Type B pancreatic cell (in vitro differentiated cells): ENCODE measurements around the gene CRHR2. TPM values are rescaled to one million over a fixed set of nuclear protein-coding genes. Genes with fewer than 3 reads are reported as not detected.

Experiments
- DNase-seq: peaks from one replicate; pipeline ENCODE4 v3.0.0; 2021; ENCODE audit warnings: mixed read lengths; ENCODE audit not compliant: unreplicated experiment; ENCODE audit errors: extremely low spot score
- H3K27ac Mint-ChIP-seq: 2 replicates; pipeline ENCODE4 v1.8.0; 2021; ENCODE audit warnings: mild to moderate bottlenecking, mixed read lengths
- H3K27me3 Mint-ChIP-seq: 2 replicates; pipeline ENCODE4 v1.8.0; 2021; ENCODE audit warnings: mixed read lengths
- H3K36me3 Mint-ChIP-seq: 2 replicates; pipeline ENCODE4 v1.8.0; 2021; ENCODE audit warnings: mixed read lengths
- H3K4me1 Mint-ChIP-seq: one replicate; pipeline ENCODE4 v1.8.0; 2021; ENCODE audit warnings: mixed read lengths; ENCODE audit not compliant: unreplicated experiment
- H3K4me3 Mint-ChIP-seq: 2 replicates; pipeline ENCODE4 v1.8.0; 2021; ENCODE audit warnings: mild to moderate bottlenecking, mixed read lengths
- H3K9me3 Mint-ChIP-seq: 2 replicates; pipeline ENCODE4 v1.8.0; 2021; ENCODE audit warnings: mixed read lengths
- CTCF ChIP-seq: fragments of 200-600 bp; sonication (generic); conservative IDR thresholded peaks from 2 replicates; pipeline ENCODE4 v1.5.0; 2021; ENCODE audit warnings: antibody characterized with exemption, mild to moderate bottlenecking
- total RNA-seq: library from RNA; stranded (reverse); gene quantifications from 2 replicates; pipeline ENCODE4 v1.2.1, GENCODE V29; 2021; ENCODE audit warnings: low replicate concordance

The CRHR2 gene
- total RNA-seq, 1 donor from 2014 or later: 0.27 TPM

- Mint-ChIP-seq H3K9me3 (no peaks in the 10 kb centered on the region), H3K36me3 (no peaks in the 10 kb centered on the region), H3K27ac (no peak overlapping the region), H3K27me3 (peaks cover 14% of the 10 kb centered on the region), H3K4me3 (no peak overlapping the region), H3K4me1 (no peaks in the 10 kb centered on the region)
- DNase-seq: no peak
- TF ChIP-seq CTCF: no peak
Measured at GRCh38 chr7:30706908-30707307, 24.7 kb upstream of the CRHR2 start.

GRCh38 chr7:30706316-30706715 is 24.1 kb upstream of the CRHR2 start:
- H3K4me1 Mint-ChIP-seq: no peaks in the 10 kb centered on the region
- no peak for DNase-seq
- H3K36me3 Mint-ChIP-seq: no peaks in the 10 kb centered on the region
- peaks cover 19% of the 10 kb centered on the region for H3K27me3 Mint-ChIP-seq
- no peak for TF ChIP-seq CTCF
- no peak overlapping the region for H3K4me3 Mint-ChIP-seq
- no peak overlapping the region for H3K27ac Mint-ChIP-seq
- H3K9me3 Mint-ChIP-seq: no peaks in the 10 kb centered on the region

GRCh38 chr7:30705596-30705995 is 23.3 kb upstream of the CRHR2 start:
- no peak overlapping the region for H3K4me3 Mint-ChIP-seq
- H3K4me1 Mint-ChIP-seq: no peaks in the 10 kb centered on the region
- H3K27ac Mint-ChIP-seq: no peak overlapping the region
- no peaks in the 10 kb centered on the region for H3K36me3 Mint-ChIP-seq
- TF ChIP-seq CTCF: no peak
- no peaks in the 10 kb centered on the region for H3K9me3 Mint-ChIP-seq
- peaks cover 25% of the 10 kb centered on the region for H3K27me3 Mint-ChIP-seq
- DNase-seq: no peak

- Mint-ChIP-seq H3K27me3 (peaks cover 29% of the 10 kb centered on the region), H3K36me3 (no peaks in the 10 kb centered on the region), H3K4me1 (no peaks in the 10 kb centered on the region)
Measured at GRCh38 chr7:30705008-30705407, 22.8 kb upstream of the CRHR2 start.

GRCh38 chr7:30703756-30704155 is 21.5 kb upstream of the CRHR2 start:
- DNase-seq: no peak
- no peak overlapping the region for H3K4me3 Mint-ChIP-seq
- H3K9me3 Mint-ChIP-seq: no peaks in the 10 kb centered on the region
- no peaks in the 10 kb centered on the region for H3K4me1 Mint-ChIP-seq
- no peaks in the 10 kb centered on the region for H3K36me3 Mint-ChIP-seq
- no peak overlapping the region for H3K27ac Mint-ChIP-seq
- peaks cover 29% of the 10 kb centered on the region for H3K27me3 Mint-ChIP-seq
- TF ChIP-seq CTCF: no peak

More at GRCh38 chr7:30705008-30705407, 22.8 kb upstream of the CRHR2 start:
- no peak for TF ChIP-seq CTCF
- Mint-ChIP-seq H3K4me3 (no peak overlapping the region), H3K9me3 (no peaks in the 10 kb centered on the region), H3K27ac (no peak overlapping the region)
- DNase-seq: no peak

- no peak overlapping the region for H3K4me3 Mint-ChIP-seq
- H3K27me3 Mint-ChIP-seq: peaks cover 26% of the 10 kb centered on the region
- H3K4me1 Mint-ChIP-seq: no peaks in the 10 kb centered on the region
- no peaks in the 10 kb centered on the region for H3K9me3 Mint-ChIP-seq
- no peak for DNase-seq
- TF ChIP-seq CTCF: no peak
- H3K27ac Mint-ChIP-seq: no peak overlapping the region
- no peaks in the 10 kb centered on the region for H3K36me3 Mint-ChIP-seq
Measured at GRCh38 chr7:30702200-30702599, 19.9 kb upstream of the CRHR2 start.
